Neutrophil (primary cell): ENCODE data around the gene SPANXD.

ENCODE experiments used
- H3K27ac ChIP-seq: fragments of 200-600 bp; sonication (generic); 2 replicates; pipeline ENCODE4 v1.5.1; 2016; ENCODE audit warnings: mild to moderate bottlenecking, moderate library complexity
- H3K27me3 ChIP-seq: fragments of 200-600 bp; sonication (generic); 2 replicates; pipeline ENCODE4 v1.6.0; 2016; ENCODE audit warnings: mild to moderate bottlenecking
- H3K36me3 ChIP-seq: fragments of 200-600 bp; sonication (generic); 2 replicates; pipeline ENCODE4 v1.5.1; 2017
- H3K4me1 ChIP-seq, 2 experiments: fragments of 200-600 bp in 1 of 2; sonication (generic) in 1 of 2; 1 replicate in 1 of 2; 2 replicates in 1 of 2; pipeline versions ENCODE4 v1.5.1 to v1.6.1; 2013 to 2016; ENCODE audit warnings: low read depth in 1 of 2, low read length in 1 of 2, mild to moderate bottlenecking in 1 of 2, moderate library complexity in 1 of 2; ENCODE audit not compliant: control insufficient read depth in 1 of 2, insufficient read depth in 1 of 2
- H3K4me3 ChIP-seq, 2 experiments: fragments of 200-600 bp in 1 of 2; sonication (generic) in 1 of 2; 1 replicate in 1 of 2; 2 replicates in 1 of 2; pipeline ENCODE4 v1.5.1; 2013 to 2016; ENCODE audit warnings: low read depth in 1 of 2, low read length in 1 of 2, mild to moderate bottlenecking in 1 of 2, moderate library complexity in 1 of 2
- H3K9me3 ChIP-seq: fragments of 200-600 bp; sonication (generic); 2 replicates; pipeline ENCODE4 v1.5.1; 2016
- CTCF ChIP-seq: fragments of 200-600 bp; sonication (generic); IDR thresholded peaks from 2 replicates; pipeline ENCODE4 v1.5.1; 2016; ENCODE audit warnings: antibody characterized with exemption

The SPANXD gene

GRCh38 chrX:141714680-141715079 lies 16.1 kb upstream of the SPANXD start:
- TF ChIP-seq CTCF, result no peak
- H3K36me3 ChIP-seq, result no peaks in the 10 kb centered on the region
- no peaks in the 10 kb centered on the region for H3K27me3 ChIP-seq
- no peak overlapping the region for H3K4me3 ChIP-seq
- H3K4me1 ChIP-seq, result no peaks in the 10 kb centered on the region
- H3K9me3 ChIP-seq, result no peaks in the 10 kb centered on the region
- H3K27ac ChIP-seq, result no peak overlapping the region

DNA sequence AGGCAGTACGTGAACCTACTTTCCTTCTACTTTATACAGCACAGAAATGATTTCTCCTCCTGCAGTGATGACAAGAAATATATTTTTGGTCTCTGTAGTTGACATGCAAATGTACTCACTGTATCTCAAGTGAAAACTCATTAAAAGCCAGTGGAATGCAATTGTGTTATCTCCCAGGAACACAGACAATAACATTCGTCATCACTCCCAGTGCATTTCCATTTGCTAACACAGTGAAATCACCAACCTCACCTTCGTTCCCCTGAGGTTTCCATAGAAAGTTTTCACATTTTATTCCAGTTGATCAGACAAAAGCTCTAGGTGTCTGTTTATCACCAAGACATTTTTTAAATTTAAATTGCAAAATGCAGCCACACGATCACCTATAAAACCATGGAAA lies 2.5 kb upstream of the SPANXD start:
- Histone ChIP-seq H3K9me3 (no peaks in the 10 kb centered on the region), H3K27me3 (no peaks in the 10 kb centered on the region), H3K27ac (no peak overlapping the region), H3K4me1 (no peaks in the 10 kb centered on the region), H3K4me3 (no peak overlapping the region), H3K36me3 (no peaks in the 10 kb centered on the region)
- no peak for TF ChIP-seq CTCF

- no peaks in the 10 kb centered on the region for H3K36me3 ChIP-seq
- H3K27me3 ChIP-seq, result no peaks in the 10 kb centered on the region
- H3K9me3 ChIP-seq, result no peaks in the 10 kb centered on the region
- no peaks in the 10 kb centered on the region for H3K4me1 ChIP-seq
- no peak for TF ChIP-seq CTCF
- H3K27ac ChIP-seq, result no peak overlapping the region
- no peak overlapping the region for H3K4me3 ChIP-seq
Measured at GRCh38 chrX:141673946-141674345, 24.6 kb downstream of the SPANXD start.

DNA sequence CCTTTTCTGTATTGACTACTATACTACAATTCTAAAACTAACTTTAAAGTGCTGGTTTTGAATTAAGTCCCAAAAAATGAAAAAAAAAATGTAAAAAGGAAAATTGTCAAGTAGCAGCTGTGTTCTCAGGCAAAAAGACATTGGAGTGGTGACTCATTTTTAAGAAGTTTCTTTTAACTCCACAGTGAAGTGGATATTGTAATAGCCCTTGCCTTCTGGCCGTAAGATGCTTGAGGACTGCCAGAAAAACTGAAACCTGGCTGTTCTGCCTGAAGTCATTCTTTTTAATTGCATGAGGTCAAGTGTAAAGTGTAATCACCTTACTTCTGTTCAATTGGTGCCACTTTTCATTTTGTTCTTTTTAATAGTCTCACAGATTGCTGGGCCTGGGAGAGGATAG lies 28.9 kb downstream of the SPANXD start:
- H3K9me3 ChIP-seq, result no peaks in the 10 kb centered on the region
- no peak overlapping the region for H3K27ac ChIP-seq
- TF ChIP-seq CTCF, result no peak
- H3K36me3 ChIP-seq, result no peaks in the 10 kb centered on the region
- no peaks in the 10 kb centered on the region for H3K27me3 ChIP-seq
- H3K4me3 ChIP-seq, result no peak overlapping the region
- no peaks in the 10 kb centered on the region for H3K4me1 ChIP-seq

DNA sequence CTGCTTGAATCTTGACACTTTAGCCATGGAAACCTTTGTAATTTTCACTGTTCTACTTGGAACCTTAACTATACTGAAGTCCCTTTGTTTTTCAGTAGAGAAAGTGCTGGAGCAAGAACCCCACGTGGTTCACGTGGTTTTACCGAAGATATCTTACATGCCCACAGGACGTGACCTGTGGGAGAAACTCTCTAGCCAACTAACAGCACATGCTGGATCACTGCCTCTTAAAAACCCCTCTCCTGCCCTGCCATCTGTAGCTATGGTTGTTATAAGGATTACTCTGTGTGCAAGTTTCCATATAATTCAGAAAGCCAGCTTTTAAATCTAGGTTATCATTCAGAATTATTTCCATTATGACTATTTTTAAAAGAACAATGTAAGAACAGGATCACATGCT lies 30.2 kb downstream of the SPANXD start:
- H3K27me3 ChIP-seq, result no peaks in the 10 kb centered on the region
- no peaks in the 10 kb centered on the region for H3K36me3 ChIP-seq
- H3K27ac ChIP-seq, result no peak overlapping the region
- TF ChIP-seq CTCF, result no peak
- no peaks in the 10 kb centered on the region for H3K9me3 ChIP-seq
- H3K4me1 ChIP-seq, result no peaks in the 10 kb centered on the region
- no peak overlapping the region for H3K4me3 ChIP-seq

- no peaks in the 10 kb centered on the region for H3K4me1 ChIP-seq
- H3K27ac ChIP-seq, result no peak overlapping the region
- no peaks in the 10 kb centered on the region for H3K27me3 ChIP-seq
- no peaks in the 10 kb centered on the region for H3K9me3 ChIP-seq
- H3K4me3 ChIP-seq, result no peak overlapping the region
- TF ChIP-seq CTCF, result no peak
- H3K36me3 ChIP-seq, result no peaks in the 10 kb centered on the region
Measured at GRCh38 chrX:141662781-141663180, 35.8 kb downstream of the SPANXD start.
